H1 (cell line): Measurements from ENCODE around the gene RETREG1. TPM values are rescaled to one million over a fixed set of nuclear protein-coding genes. Genes with fewer than 3 reads are reported as not detected.
A peak's percentile ranks its signal among the peaks of the same experiment; 100 is the strongest.

Experiments used
- BCL11A ChIP-seq, 2 experiments: IDR thresholded peaks; one replicate each; pipeline ENCODE4 v1.6.1; 2011; ENCODE audit warnings: low read depth in 2 of 2, low read length in 2 of 2, mild to moderate bottlenecking in 2 of 2
- CHD2 ChIP-seq: IDR thresholded peaks from 2 replicates; pipeline ENCODE4 v1.6.1; 2012; ENCODE audit warnings: low read length, improper control_type of control experiment
- CHD7 ChIP-seq: fragments of 300-600 bp; sonication (generic); IDR thresholded peaks from 2 replicates; pipeline ENCODE4 v1.7.1; 2012; ENCODE audit warnings: low read length, moderate library complexity, mild to moderate bottlenecking, inconsistent platforms; ENCODE audit not compliant: insufficient replicate concordance
- KDM1A ChIP-seq: fragments of 200-600, 300-600 bp; sonication (generic); IDR thresholded peaks from 2 replicates; pipeline ENCODE4 v1.7.1; 2016; ENCODE audit warnings: mild to moderate bottlenecking, low read length, borderline replicate concordance
- KDM4A ChIP-seq: IDR thresholded peaks from one replicate; pipeline ENCODE4 v1.7.1; 2012; ENCODE audit warnings: low read depth, mild to moderate bottlenecking, moderate library complexity, low read length, inconsistent platforms; ENCODE audit not compliant: severe bottlenecking
- KDM5A ChIP-seq: fragments of 200-600 bp; IDR thresholded peaks from 2 replicates; pipeline ENCODE4 v1.7.1; 2012; ENCODE audit warnings: mild to moderate bottlenecking, low read length, inconsistent platforms, mixed read lengths
- RNF2 ChIP-seq: fragments of 200-900, 300-1000 bp; sonication (generic); IDR thresholded peaks from 2 replicates; pipeline ENCODE4 v1.7.1; 2016; ENCODE audit warnings: borderline replicate concordance, low read depth, mild to moderate bottlenecking, antibody characterized with exemption, low read length; ENCODE audit not compliant: poor library complexity, severe bottlenecking; ENCODE audit errors: missing control alignments
- TAF7 ChIP-seq: optimal IDR thresholded peaks from 2 replicates; pipeline ENCODE3; 2011; ENCODE audit warnings: low read depth, mild to moderate bottlenecking, inconsistent platforms, low read length, moderate library complexity, borderline replicate concordance
- ZNF274 ChIP-seq: IDR thresholded peaks from 2 replicates; pipeline ENCODE4 v1.7.0; 2012; ENCODE audit warnings: low read length, borderline replicate concordance; ENCODE audit errors: extremely low read depth
- polyA plus RNA-seq, 7 experiments: library from polyadenylated mRNA; depleted of rRNA in 3 of 7; stranded (reverse) in 5 of 7; unstranded in 2 of 7; fragments of >200 nt in 5 of 7; fragments of 200-250 nt in 2 of 7; gene quantifications; 1 replicate in 5 of 7; 2 replicates in 1 of 7; 4 replicates in 1 of 7; pipeline versions ENCODE4 v1.2.1 to v1.2.3, GENCODE V29; 2011 to 2013; ENCODE audit warnings: missing spikeins in 2 of 7, mixed read lengths in 2 of 7
- total RNA-seq: library from RNA; stranded (reverse); fragmentation: NEBNext Ultra II Directional; extraction: Animal tissue kit (Norgen Biotek cat#: 25700); gene quantifications from 2 replicates; pipeline ENCODE4 v1.2.1, GENCODE V29; 2021

The RETREG1 gene
- total and polyA plus RNA-seq, 2 of the 8 experiments (the other 6 are each of a cell fraction or from before 2014, with no cell fraction given) = 0.62 to 1.9 TPM

GRCh38 chr5:16465544-16466432 is 151.0 kb downstream of the RETREG1 start, which contains the start of gene ZNF622 (continued):
- no peak for TF ChIP-seq CHD7
- no peak for TF ChIP-seq ZNF274
- no peak for TF ChIP-seq KDM1A
- TF ChIP-seq RNF2 = no peak
- TF ChIP-seq BCL11A (IDR thresholded peaks at IDR 0.05; ENCODE audit: low read depth in 2 of 2, low read length in 2 of 2) = no peak
- peak; percentile 62; the same call in 1 of the 2 replicates for TF ChIP-seq CHD2
- TF ChIP-seq KDM5A = peak; percentile 62; the same call in 1 of the 2 replicates
- peak; percentile 61 for TF ChIP-seq TAF7
- TF ChIP-seq KDM4A = peak; percentile 71
